Measurements from ENCODE around the gene BPIFA3. TPM values are rescaled to one million over a fixed set of nuclear protein-coding genes. Genes with fewer than 3 reads are reported as not detected.

The BPIFA3 gene
- total RNA-seq, 1 experiment from 2014 or later = not detected

GRCh38 chr20:33246077-33246476 lies 28.9 kb downstream of the BPIFA3 start:
- in situ Hi-C loops (cut with HindIII; ENCODE audit: low pct_unique_long_range_greater_than_20kb, low sequenced_read_pairs) = no loop called here
- no peak for DNase-seq (ENCODE audit: low read depth, low spot score)

GRCh38 chr20:33249456-33249855 lies 32.3 kb downstream of the BPIFA3 start:
- in situ Hi-C loops (cut with HindIII; ENCODE audit: low pct_unique_long_range_greater_than_20kb, low sequenced_read_pairs) = no loop called here
- no peak for DNase-seq (ENCODE audit: low read depth, low spot score)

- DNase-seq (ENCODE audit: low read depth, low spot score) = peak; percentile 63
- in situ Hi-C loops (cut with HindIII; ENCODE audit: low pct_unique_long_range_greater_than_20kb, low sequenced_read_pairs) = no loop called here
These were observed 33.5 kb downstream of the BPIFA3 start for GRCh38 chr20:33250666-33251065.

GRCh38 chr20:33251496-33251895 lies 34.3 kb downstream of the BPIFA3 start:
- in situ Hi-C loops (cut with HindIII; ENCODE audit: low pct_unique_long_range_greater_than_20kb, low sequenced_read_pairs) = no loop called here

GRCh38 chr20:33252460-33252859 lies 35.3 kb downstream of the BPIFA3 start:
- in situ Hi-C loops (cut with HindIII; ENCODE audit: low pct_unique_long_range_greater_than_20kb, low sequenced_read_pairs) = no loop called here
- no peak for DNase-seq (ENCODE audit: low read depth, low spot score)

More at GRCh38 chr20:33251496-33251895, 34.3 kb downstream of the BPIFA3 start:
- no peak for DNase-seq (ENCODE audit: low read depth, low spot score)

- in situ Hi-C loops (cut with HindIII; ENCODE audit: low pct_unique_long_range_greater_than_20kb, low sequenced_read_pairs) = no loop called here
- DNase-seq (ENCODE audit: low read depth, low spot score) = no peak
These were observed 37.9 kb downstream of the BPIFA3 start for GRCh38 chr20:33255005-33255404.

GRCh38 chr20:33257237-33257636 lies 40.1 kb downstream of the BPIFA3 start:
- DNase-seq (ENCODE audit: low read depth, low spot score) = no peak
- in situ Hi-C loops (cut with HindIII; ENCODE audit: low pct_unique_long_range_greater_than_20kb, low sequenced_read_pairs) = no loop called here

- in situ Hi-C loops (cut with HindIII; ENCODE audit: low pct_unique_long_range_greater_than_20kb, low sequenced_read_pairs) = no loop called here
- DNase-seq (ENCODE audit: low read depth, low spot score) = no peak
These were observed 42.2 kb downstream of the BPIFA3 start for GRCh38 chr20:33259371-33259770.

GRCh38 chr20:33261465-33261864 lies 44.3 kb downstream of the BPIFA3 start:
- in situ Hi-C loops (cut with HindIII; ENCODE audit: low pct_unique_long_range_greater_than_20kb, low sequenced_read_pairs) = no loop called here
- DNase-seq (ENCODE audit: low read depth, low spot score) = no peak

- peak; percentile 89 for DNase-seq (ENCODE audit: low read depth, low spot score)
- in situ Hi-C loops (cut with HindIII; ENCODE audit: low pct_unique_long_range_greater_than_20kb, low sequenced_read_pairs) = no loop called here
These were observed 45.5 kb downstream of the BPIFA3 start for GRCh38 chr20:33262658-33263065.

GRCh38 chr20:33263784-33264183 lies 46.6 kb downstream of the BPIFA3 start:
- in situ Hi-C loops (cut with HindIII; ENCODE audit: low pct_unique_long_range_greater_than_20kb, low sequenced_read_pairs) = no loop called here
- DNase-seq (ENCODE audit: low read depth, low spot score) = no peak

- no peak for DNase-seq (ENCODE audit: low read depth, low spot score)
- in situ Hi-C loops (cut with HindIII; ENCODE audit: low pct_unique_long_range_greater_than_20kb, low sequenced_read_pairs) = no loop called here
These were observed 50.5 kb downstream of the BPIFA3 start for GRCh38 chr20:33267701-33268100.

- in situ Hi-C loops (cut with HindIII; ENCODE audit: low pct_unique_long_range_greater_than_20kb, low sequenced_read_pairs) = no loop called here
- DNase-seq (ENCODE audit: low read depth, low spot score) = no peak
These were observed 55.2 kb downstream of the BPIFA3 start for GRCh38 chr20:33272155-33272873.

- in situ Hi-C loops (cut with HindIII; ENCODE audit: low pct_unique_long_range_greater_than_20kb, low sequenced_read_pairs) = no loop called here
- DNase-seq (ENCODE audit: low read depth, low spot score) = no peak
These were observed 56.1 kb downstream of the BPIFA3 start for GRCh38 chr20:33273117-33273851.

- in situ Hi-C loops (cut with HindIII; ENCODE audit: low pct_unique_long_range_greater_than_20kb, low sequenced_read_pairs) = no loop called here
These were observed 58.1 kb downstream of the BPIFA3 start for GRCh38 chr20:33275215-33275614.

GRCh38 chr20:33275871-33276270 lies 58.7 kb downstream of the BPIFA3 start:
- in situ Hi-C loops (cut with HindIII; ENCODE audit: low pct_unique_long_range_greater_than_20kb, low sequenced_read_pairs) = no loop called here
- DNase-seq (ENCODE audit: low read depth, low spot score) = no peak

More at GRCh38 chr20:33275215-33275614, 58.1 kb downstream of the BPIFA3 start:
- DNase-seq (ENCODE audit: low read depth, low spot score) = no peak

GRCh38 chr20:33276303-33277113 lies 59.4 kb downstream of the BPIFA3 start:
- in situ Hi-C loops (cut with HindIII; ENCODE audit: low pct_unique_long_range_greater_than_20kb, low sequenced_read_pairs) = no loop called here
- no peak for DNase-seq (ENCODE audit: low read depth, low spot score)
